SK-N-SH treated with all-trans-retinoic acid at 6 μM for 48 hours (cell line): ENCODE results near the gene NME4.

Experiments
- ATAC-seq: fragments of 200-7000 bp; cut with Tn5 transposase; 3 replicates; pipeline ENCODE4 v1.9.1; 2020; ENCODE audit warnings: mild to moderate bottlenecking, moderate library complexity
- BACH2 ChIP-seq: fragments of 250-450 bp; sonication (Bioruptor Pico); IDR thresholded peaks from 2 replicates; pipeline ENCODE4 v1.9.0; 2021; ENCODE audit warnings: mild to moderate bottlenecking, borderline replicate concordance
- CSDC2 ChIP-seq: fragments of 250-450 bp; sonication (Bioruptor Pico); IDR thresholded peaks from 2 replicates; pipeline ENCODE4 v1.5.0; 2020; ENCODE audit warnings: mild to moderate bottlenecking, moderate library complexity
- ESRRG ChIP-seq: fragments of 250-450 bp; sonication (Bioruptor Pico); IDR thresholded peaks from 2 replicates; pipeline ENCODE4 v1.6.1; 2021; ENCODE audit warnings: mild to moderate bottlenecking
- GLIS3 ChIP-seq: fragments of 250-450 bp; sonication (Bioruptor Pico); IDR thresholded peaks from 2 replicates; pipeline ENCODE4 v1.5.0; 2020; ENCODE audit warnings: mild to moderate bottlenecking, moderate library complexity
- ISL1 ChIP-seq: fragments of 250-450 bp; sonication (Bioruptor Pico); IDR thresholded peaks from 2 replicates; pipeline ENCODE4 v2.1.2; 2022; ENCODE audit warnings: mild to moderate bottlenecking, moderate library complexity
- OSR1 ChIP-seq: fragments of 250-450 bp; sonication (Bioruptor Pico); IDR thresholded peaks from 2 replicates; pipeline ENCODE4 v1.8.0; 2022; ENCODE audit warnings: moderate library complexity, mild to moderate bottlenecking, inconsistent platforms
- PPARA ChIP-seq: fragments of 250-450 bp; sonication (Bioruptor Pico); IDR thresholded peaks from 2 replicates; pipeline ENCODE4 v1.5.0; 2020; ENCODE audit warnings: mild to moderate bottlenecking, borderline replicate concordance
- RARB ChIP-seq: fragments of 250-450 bp; sonication (Bioruptor Pico); IDR thresholded peaks from 2 replicates; pipeline ENCODE4 v1.8.0; 2021; ENCODE audit warnings: mild to moderate bottlenecking, moderate library complexity
- SNAI2 ChIP-seq: fragments of 250-450 bp; sonication (Bioruptor Pico); IDR thresholded peaks from 2 replicates; pipeline ENCODE4 v1.5.0; 2020; ENCODE audit warnings: mild to moderate bottlenecking, moderate library complexity
- TCF4 ChIP-seq: fragments of 250-450 bp; sonication (Bioruptor Pico); IDR thresholded peaks from 2 replicates; pipeline ENCODE4 v1.8.0; 2021; ENCODE audit warnings: mild to moderate bottlenecking, moderate library complexity, borderline replicate concordance
- TOX ChIP-seq: fragments of 250-450 bp; sonication (Bioruptor Pico); IDR thresholded peaks from 2 replicates; pipeline ENCODE4 v1.8.0; 2021; ENCODE audit warnings: mild to moderate bottlenecking, moderate library complexity, borderline replicate concordance
- ZC3H10 ChIP-seq: fragments of 250-450 bp; sonication (Bioruptor Pico); IDR thresholded peaks from 2 replicates; pipeline ENCODE4 v1.5.1; 2021; ENCODE audit warnings: mild to moderate bottlenecking, moderate library complexity
- ZFP3 ChIP-seq: fragments of 250-450 bp; sonication (Bioruptor Pico); IDR thresholded peaks from 2 replicates; pipeline ENCODE4 v1.5.0; 2020; ENCODE audit warnings: mild to moderate bottlenecking, moderate library complexity
- ZFP30 ChIP-seq: fragments of 450-650 bp; formaldehyde crosslinking; IDR thresholded peaks from 2 replicates; pipeline ENCODE4 v1.5.0; 2022; ENCODE audit warnings: mild to moderate bottlenecking, moderate library complexity
- ZNF565 ChIP-seq: fragments of 450-650 bp; formaldehyde crosslinking; conservative IDR thresholded peaks from 2 replicates; pipeline ENCODE4 v1.5.0; 2020; ENCODE audit warnings: low read depth, mild to moderate bottlenecking, moderate library complexity
- ZNF70 ChIP-seq: fragments of 450-650 bp; formaldehyde crosslinking; IDR thresholded peaks from 2 replicates; pipeline ENCODE4 v1.5.0; 2020; ENCODE audit warnings: mild to moderate bottlenecking, moderate library complexity
- ZNF8 ChIP-seq: fragments of 450-650 bp; formaldehyde crosslinking; IDR thresholded peaks from 2 replicates; pipeline ENCODE4 v1.5.0; 2020; ENCODE audit warnings: mild to moderate bottlenecking, moderate library complexity
- TF ChIP-seq, protein P1 (sequence below): fragments of 250-450 bp; sonication (Bioruptor Pico); IDR thresholded peaks from 2 replicates; pipeline ENCODE4 v1.5.0; 2020; ENCODE audit warnings: mild to moderate bottlenecking, moderate library complexity
- TF ChIP-seq, protein P2 (sequence below): fragments of 250-450 bp; sonication (Bioruptor Pico); IDR thresholded peaks from 2 replicates; pipeline ENCODE4 v1.8.0; 2021; ENCODE audit warnings: low read depth, mild to moderate bottlenecking, moderate library complexity, borderline replicate concordance

Gene NME4

DNA sequence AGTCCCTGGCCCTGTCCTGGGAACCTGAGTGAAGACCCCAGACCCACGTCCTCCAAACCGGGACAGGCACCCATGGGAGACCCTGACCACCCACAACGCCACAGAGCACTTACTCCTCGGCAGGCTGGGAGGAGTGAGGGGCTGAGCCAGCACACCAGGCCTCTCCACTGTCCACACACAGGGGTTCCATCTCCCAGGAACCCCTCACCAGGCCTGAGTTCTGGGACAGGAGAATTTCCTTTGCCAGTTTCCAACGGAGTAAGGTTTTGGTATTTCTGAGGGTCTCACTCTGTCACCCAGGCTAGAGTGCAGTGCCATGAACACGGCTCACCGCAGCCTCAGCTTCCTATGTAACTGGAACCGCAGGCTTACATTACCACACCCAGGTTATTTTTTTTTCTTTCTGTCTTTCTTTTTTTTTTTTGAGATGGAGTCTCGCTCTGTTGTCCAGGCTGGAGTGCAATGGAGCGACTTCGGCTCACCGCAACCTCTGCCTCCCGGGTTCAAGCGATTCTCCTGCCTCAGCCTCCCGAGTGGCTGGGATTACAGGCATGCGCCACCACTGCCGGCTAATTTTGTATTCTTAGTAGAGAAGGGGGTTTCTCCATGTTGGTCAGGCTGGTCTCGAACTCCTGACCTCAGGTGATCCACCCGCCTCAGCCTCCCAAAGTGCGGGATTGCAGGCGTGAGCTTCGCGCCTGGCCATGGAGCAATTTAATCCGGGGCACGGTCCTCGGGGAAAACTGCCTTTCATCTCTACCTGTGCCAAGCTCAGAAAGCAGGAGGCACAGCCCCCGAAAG lies 16.8 kb upstream of the NME4 start:
- TF ChIP-seq ZFP3 (CRISPR knock-in tag), result no peak
- no peak for ATAC-seq

DNA sequence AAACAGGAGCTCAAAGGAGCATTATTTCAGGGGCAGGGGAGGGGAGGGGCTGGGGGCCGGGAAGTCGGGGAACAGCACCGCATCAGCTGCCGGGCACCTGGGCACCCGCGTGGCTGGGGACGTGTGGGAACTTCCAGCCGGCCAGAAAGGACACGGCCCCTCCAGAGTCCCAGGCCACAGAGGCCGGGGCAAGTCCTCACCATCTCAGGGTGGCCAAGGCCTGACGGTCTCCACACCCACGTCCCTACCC lies 16.3 kb upstream of the NME4 start:
- TF ChIP-seq BACH2, result no peak
- no peak for TF ChIP-seq ESRRG
- no peak for TF ChIP-seq OSR1 (CRISPR knock-in tag)
- TF ChIP-seq TOX (CRISPR knock-in tag), result no peak
- TF ChIP-seq ZFP30 (CRISPR knock-in tag), result no peak
- no peak for TF ChIP-seq ZNF565 (CRISPR knock-in tag)
- no peak for TF ChIP-seq TCF4 (CRISPR knock-in tag)
- no peak for TF ChIP-seq GLIS3 (CRISPR knock-in tag)
- no peak for TF ChIP-seq PPARA
- TF ChIP-seq, all 23 proteins: peak for 0
- peak; percentile 72 for ATAC-seq

DNA sequence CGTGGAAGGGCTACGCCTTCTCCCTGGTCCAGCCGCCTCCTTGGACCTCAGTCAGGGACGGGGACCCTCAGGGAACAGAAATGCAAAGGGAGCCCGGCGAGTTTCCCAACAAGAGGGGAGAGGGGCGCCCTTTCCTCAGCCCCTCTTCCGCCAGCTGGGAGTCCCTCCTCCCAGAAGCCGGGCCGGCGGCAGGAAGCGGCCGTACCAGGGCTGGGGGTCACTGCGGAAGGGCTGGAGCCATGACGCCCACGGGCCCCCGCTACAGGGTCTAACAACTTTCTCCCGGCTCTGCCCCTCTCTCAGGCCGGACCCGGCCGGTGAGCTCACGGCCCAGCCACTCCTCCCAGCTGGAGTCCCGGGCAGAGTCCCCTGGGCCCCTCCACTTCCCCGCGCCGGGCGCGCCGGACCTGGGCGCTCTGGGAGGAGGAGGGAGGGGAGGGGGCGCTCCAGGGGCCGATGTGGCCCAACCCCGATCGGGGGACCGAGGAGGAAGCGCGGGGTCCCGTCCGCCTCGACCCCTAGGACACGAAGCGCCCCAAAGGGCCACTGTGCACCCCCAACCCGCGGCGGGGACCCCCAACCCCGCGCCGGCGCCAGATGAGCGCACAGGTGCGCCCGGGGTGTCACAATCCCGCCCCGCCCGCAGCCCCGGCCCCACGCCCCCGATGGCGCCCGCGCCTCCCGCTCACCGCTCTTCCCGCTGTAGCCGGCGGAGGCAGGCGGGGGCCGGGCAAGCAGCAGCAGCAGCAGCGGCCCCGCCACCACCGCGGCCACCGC lies 15.8 kb upstream of the NME4 start:
- peak; percentile 72 for ATAC-seq
- TF ChIP-seq ESRRG (no peak), TCF4 (CRISPR knock-in tag) (no peak), OSR1 (CRISPR knock-in tag) (no peak), SNAI2 (no peak), ZFP3 (CRISPR knock-in tag) (no peak), ZFP30 (CRISPR knock-in tag) (no peak)
- TF ChIP-seq, protein P1, sequence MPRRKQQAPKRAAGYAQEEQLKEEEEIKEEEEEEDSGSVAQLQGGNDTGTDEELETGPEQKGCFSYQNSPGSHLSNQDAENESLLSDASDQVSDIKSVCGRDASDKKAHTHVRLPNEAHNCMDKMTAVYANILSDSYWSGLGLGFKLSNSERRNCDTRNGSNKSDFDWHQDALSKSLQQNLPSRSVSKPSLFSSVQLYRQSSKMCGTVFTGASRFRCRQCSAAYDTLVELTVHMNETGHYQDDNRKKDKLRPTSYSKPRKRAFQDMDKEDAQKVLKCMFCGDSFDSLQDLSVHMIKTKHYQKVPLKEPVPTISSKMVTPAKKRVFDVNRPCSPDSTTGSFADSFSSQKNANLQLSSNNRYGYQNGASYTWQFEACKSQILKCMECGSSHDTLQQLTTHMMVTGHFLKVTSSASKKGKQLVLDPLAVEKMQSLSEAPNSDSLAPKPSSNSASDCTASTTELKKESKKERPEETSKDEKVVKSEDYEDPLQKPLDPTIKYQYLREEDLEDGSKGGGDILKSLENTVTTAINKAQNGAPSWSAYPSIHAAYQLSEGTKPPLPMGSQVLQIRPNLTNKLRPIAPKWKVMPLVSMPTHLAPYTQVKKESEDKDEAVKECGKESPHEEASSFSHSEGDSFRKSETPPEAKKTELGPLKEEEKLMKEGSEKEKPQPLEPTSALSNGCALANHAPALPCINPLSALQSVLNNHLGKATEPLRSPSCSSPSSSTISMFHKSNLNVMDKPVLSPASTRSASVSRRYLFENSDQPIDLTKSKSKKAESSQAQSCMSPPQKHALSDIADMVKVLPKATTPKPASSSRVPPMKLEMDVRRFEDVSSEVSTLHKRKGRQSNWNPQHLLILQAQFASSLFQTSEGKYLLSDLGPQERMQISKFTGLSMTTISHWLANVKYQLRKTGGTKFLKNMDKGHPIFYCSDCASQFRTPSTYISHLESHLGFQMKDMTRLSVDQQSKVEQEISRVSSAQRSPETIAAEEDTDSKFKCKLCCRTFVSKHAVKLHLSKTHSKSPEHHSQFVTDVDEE (CRISPR knock-in tag), result no peak
- TF ChIP-seq, protein P2, sequence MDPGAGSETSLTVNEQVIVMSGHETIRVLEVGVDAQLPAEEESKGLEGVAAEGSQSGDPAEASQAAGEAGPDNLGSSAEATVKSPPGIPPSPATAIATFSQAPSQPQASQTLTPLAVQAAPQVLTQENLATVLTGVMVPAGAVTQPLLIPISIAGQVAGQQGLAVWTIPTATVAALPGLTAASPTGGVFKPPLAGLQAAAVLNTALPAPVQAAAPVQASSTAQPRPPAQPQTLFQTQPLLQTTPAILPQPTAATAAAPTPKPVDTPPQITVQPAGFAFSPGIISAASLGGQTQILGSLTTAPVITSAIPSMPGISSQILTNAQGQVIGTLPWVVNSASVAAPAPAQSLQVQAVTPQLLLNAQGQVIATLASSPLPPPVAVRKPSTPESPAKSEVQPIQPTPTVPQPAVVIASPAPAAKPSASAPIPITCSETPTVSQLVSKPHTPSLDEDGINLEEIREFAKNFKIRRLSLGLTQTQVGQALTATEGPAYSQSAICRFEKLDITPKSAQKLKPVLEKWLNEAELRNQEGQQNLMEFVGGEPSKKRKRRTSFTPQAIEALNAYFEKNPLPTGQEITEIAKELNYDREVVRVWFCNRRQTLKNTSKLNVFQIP (CRISPR knock-in tag), result no peak
- TF ChIP-seq, all 23 proteins: peak for 0

DNA sequence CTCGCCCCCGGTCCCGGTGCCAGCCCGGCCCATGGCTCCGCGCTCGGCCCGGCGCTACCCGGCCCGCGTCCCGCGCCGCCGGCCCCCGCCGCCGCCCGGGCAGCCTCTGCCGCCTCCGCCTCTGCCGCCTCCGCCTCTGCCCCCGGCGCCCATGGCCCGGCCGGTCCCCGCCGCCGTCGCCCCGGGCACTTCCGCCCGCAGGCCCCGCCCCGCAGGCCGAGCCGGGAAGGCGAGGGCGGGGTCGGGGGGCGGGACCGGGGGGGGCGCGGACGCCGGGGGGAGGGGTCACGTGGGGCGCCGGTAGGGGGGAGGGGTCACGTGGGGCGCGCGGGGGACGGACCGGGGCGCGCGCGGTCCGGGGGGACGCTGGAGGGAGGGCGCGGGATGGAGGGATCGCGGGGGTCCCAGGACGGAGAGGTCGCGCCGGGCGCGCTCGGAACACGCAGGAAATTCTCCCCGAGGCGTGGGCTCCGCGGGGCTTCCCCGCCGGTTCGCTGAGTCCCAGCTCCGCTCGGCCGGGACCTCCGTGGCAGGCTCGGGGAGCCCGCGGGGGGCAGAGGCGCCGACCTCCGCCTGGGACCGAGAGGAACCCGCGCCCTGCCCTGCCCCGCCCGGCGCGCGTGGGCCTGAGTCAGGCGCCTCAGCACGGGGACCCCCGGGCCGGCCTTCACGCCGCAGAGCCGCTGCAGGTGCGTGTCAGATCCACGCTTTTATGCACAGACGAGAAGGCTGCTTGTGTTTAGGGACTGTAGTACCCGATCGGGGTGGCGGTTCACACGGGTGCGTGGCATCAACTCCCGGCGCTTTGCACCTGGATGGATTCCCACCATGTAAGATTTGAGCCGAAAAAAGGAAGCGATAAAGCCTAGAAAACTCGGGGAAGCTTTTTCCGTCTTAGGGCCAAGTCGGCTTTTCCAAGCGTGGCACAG lies 14.9 kb upstream of the NME4 start, which contains the start of gene PGAP6:
PGAP6 (minus strand) TSS at position 190 of the 929 bp plus-strand sequence; CDS start at position 33, 157 bp downstream.
- ATAC-seq, result peak; percentile 20
- TF ChIP-seq TOX (CRISPR knock-in tag), result no peak
- no peak for TF ChIP-seq OSR1 (CRISPR knock-in tag)
- TF ChIP-seq RARB (CRISPR knock-in tag), result no peak
- TF ChIP-seq, protein P2 (CRISPR knock-in tag), result no peak
- TF ChIP-seq ZNF70 (CRISPR knock-in tag), result no peak
- no peak for TF ChIP-seq ZNF8 (CRISPR knock-in tag)
- no peak for TF ChIP-seq ISL1 (CRISPR knock-in tag)
- TF ChIP-seq CSDC2 (CRISPR knock-in tag), result no peak
- no peak for TF ChIP-seq ZC3H10 (CRISPR knock-in tag)
- no peak for TF ChIP-seq GLIS3 (CRISPR knock-in tag)
